GM21381 (cell line): ENCODE measurements around the gene TSC1.
A peak's percentile ranks its signal among the peaks of the same experiment; 100 is the strongest.
"Not testable (repeated sequence)": the region's sequence is repeated elsewhere in the genome, so short reads cannot be mapped to it uniquely, and the experiment has no call there.

ENCODE experiments used
- ATAC-seq: cut with Tn5 transposase; IDR thresholded peaks from one replicate; pipeline ENCODE4 v1.9.1; 2021; ENCODE audit warnings: mild to moderate bottlenecking, moderate library complexity; ENCODE audit not compliant: unreplicated experiment

The TSC1 gene

GRCh38 chr9:132944294-132945185 lies at the start of gene TSC1:
TSC1 (minus strand) TSS chr9:132944616; CDS start chr9:132928872, 15,744 bp downstream.
- ATAC-seq = peak; percentile 73

GRCh38 chr9:132993511-132993939 lies 49.1 kb upstream of the TSC1 start:
- ATAC-seq = no peak

GRCh38 chr9:132991351-132992300 lies 47.2 kb upstream of the TSC1 start:
- ATAC-seq = no peak

GRCh38 chr9:132990781-132991180 lies 46.4 kb upstream of the TSC1 start:
- ATAC-seq = no peak

- not testable (repeated sequence) for ATAC-seq
These were observed 45.7 kb upstream of the TSC1 start for GRCh38 chr9:132989998-132990557.

- ATAC-seq = no peak
These were observed 45.1 kb upstream of the TSC1 start for GRCh38 chr9:132989414-132989996.

- ATAC-seq = no peak
These were observed 44.5 kb upstream of the TSC1 start for GRCh38 chr9:132989014-132989310.

- ATAC-seq = no peak
These were observed 44.0 kb upstream of the TSC1 start for GRCh38 chr9:132988244-132989013.

- ATAC-seq = no peak
These were observed 42.5 kb upstream of the TSC1 start for GRCh38 chr9:132986640-132987620.

- ATAC-seq = no peak
These were observed 41.7 kb upstream of the TSC1 start for GRCh38 chr9:132986114-132986513.

GRCh38 chr9:132985489-132985888 lies 41.1 kb upstream of the TSC1 start:
- ATAC-seq = no peak

GRCh38 chr9:132985071-132985350 lies 40.6 kb upstream of the TSC1 start:
- no peak for ATAC-seq

- no peak for ATAC-seq
These were observed 40.0 kb upstream of the TSC1 start for GRCh38 chr9:132984202-132985070.

- no peak for ATAC-seq
These were observed 39.2 kb upstream of the TSC1 start for GRCh38 chr9:132983491-132984201.

- ATAC-seq = no peak
These were observed 38.0 kb upstream of the TSC1 start for GRCh38 chr9:132982458-132982857.

GRCh38 chr9:132980157-132980556 lies 35.7 kb upstream of the TSC1 start:
- ATAC-seq = no peak

GRCh38 chr9:132978451-132979131 lies 34.2 kb upstream of the TSC1 start, which contains the start of gene GFI1B:
GFI1B (plus strand) TSS chr9:132978694; CDS start chr9:132986679, 7,985 bp downstream.
- ATAC-seq = no peak
